ENCODE measurements around the gene ANKMY1. TPM values are rescaled to one million over a fixed set of nuclear protein-coding genes. Genes with fewer than 3 reads are reported as not detected.

ANKMY1 gene
- total RNA-seq, 1 donor from 2014 or later: 13.0 TPM

GRCh38 chr2:240520130-240520973 lies 37.4 kb downstream of the ANKMY1 start:
- no peak overlapping the region for H3K4me3 Mint-ChIP-seq
- peaks cover 11% of the 10 kb centered on the region for H3K27me3 Mint-ChIP-seq (ENCODE audit: low read depth)
- TF ChIP-seq CTCF (conservative IDR thresholded peaks at IDR 0.05): no peak
- peaks cover 10% of the 10 kb centered on the region for H3K9me3 Mint-ChIP-seq
- H3K36me3 Mint-ChIP-seq (ENCODE audit: low read depth): peaks cover 52% of the 10 kb centered on the region
- peak overlapping the region; percentile 87 for H3K27ac Mint-ChIP-seq (ENCODE audit: unreplicated experiment)
- no peak for DNase-seq (ENCODE audit: low read depth, low spot score)
- peaks cover 4% of the 10 kb centered on the region for H3K4me1 Mint-ChIP-seq

GRCh38 chr2:240519396-240520129 lies 38.2 kb downstream of the ANKMY1 start:
- no peak for DNase-seq (ENCODE audit: low read depth, low spot score)
- Mint-ChIP-seq H3K27ac (ENCODE audit: unreplicated experiment) (no peak overlapping the region), H3K36me3 (ENCODE audit: low read depth) (peaks cover 44% of the 10 kb centered on the region), H3K4me1 (peaks cover 4% of the 10 kb centered on the region), H3K4me3 (no peak overlapping the region), H3K27me3 (ENCODE audit: low read depth) (peaks cover 11% of the 10 kb centered on the region), H3K9me3 (peaks cover 5% of the 10 kb centered on the region)
- no peak for TF ChIP-seq CTCF (conservative IDR thresholded peaks at IDR 0.05)

- Mint-ChIP-seq H3K9me3 (peaks cover 3% of the 10 kb centered on the region), H3K4me3 (no peak overlapping the region), H3K27me3 (ENCODE audit: low read depth) (peaks cover 11% of the 10 kb centered on the region), H3K36me3 (ENCODE audit: low read depth) (peaks cover 39% of the 10 kb centered on the region), H3K4me1 (peaks cover 6% of the 10 kb centered on the region), H3K27ac (ENCODE audit: unreplicated experiment) (no peak overlapping the region)
- DNase-seq (ENCODE audit: low read depth, low spot score): no peak
- TF ChIP-seq CTCF (conservative IDR thresholded peaks at IDR 0.05): no peak
Measured at GRCh38 chr2:240518981-240519380, 38.8 kb downstream of the ANKMY1 start.

- Mint-ChIP-seq H3K36me3 (ENCODE audit: low read depth) (peaks cover 26% of the 10 kb centered on the region), H3K27ac (ENCODE audit: unreplicated experiment) (no peak overlapping the region), H3K9me3 (peaks cover 2% of the 10 kb centered on the region), H3K4me3 (no peak overlapping the region), H3K4me1 (peaks cover 8% of the 10 kb centered on the region), H3K27me3 (ENCODE audit: low read depth) (peaks cover 11% of the 10 kb centered on the region)
- DNase-seq (ENCODE audit: low read depth, low spot score): no peak
- TF ChIP-seq CTCF (conservative IDR thresholded peaks at IDR 0.05): no peak
Measured at GRCh38 chr2:240517342-240517741, 40.4 kb downstream of the ANKMY1 start.

- H3K27me3 Mint-ChIP-seq (ENCODE audit: low read depth): peaks cover 3% of the 10 kb centered on the region
- no peak overlapping the region for H3K4me3 Mint-ChIP-seq
- H3K4me1 Mint-ChIP-seq: peaks cover 4% of the 10 kb centered on the region
- TF ChIP-seq CTCF (conservative IDR thresholded peaks at IDR 0.05): no peak
- no peak overlapping the region for H3K27ac Mint-ChIP-seq (ENCODE audit: unreplicated experiment)
- peaks cover 16% of the 10 kb centered on the region for H3K36me3 Mint-ChIP-seq (ENCODE audit: low read depth)
- no peak for DNase-seq (ENCODE audit: low read depth, low spot score)
- H3K9me3 Mint-ChIP-seq: no peaks in the 10 kb centered on the region
Measured at GRCh38 chr2:240514631-240515030, 43.2 kb downstream of the ANKMY1 start.

Data from neural crest cell (in vitro differentiated cells).